ENCODE measurements around the gene BCAM. TPM values are rescaled to one million over a fixed set of nuclear protein-coding genes. Genes with fewer than 3 reads are reported as not detected.

The BCAM gene
- total and polyA plus RNA-seq, 2 donors (not counting 3 experiments of a cell fraction or from before 2014, with no cell fraction given): 23.9 to 28.5 TPM

DNA sequence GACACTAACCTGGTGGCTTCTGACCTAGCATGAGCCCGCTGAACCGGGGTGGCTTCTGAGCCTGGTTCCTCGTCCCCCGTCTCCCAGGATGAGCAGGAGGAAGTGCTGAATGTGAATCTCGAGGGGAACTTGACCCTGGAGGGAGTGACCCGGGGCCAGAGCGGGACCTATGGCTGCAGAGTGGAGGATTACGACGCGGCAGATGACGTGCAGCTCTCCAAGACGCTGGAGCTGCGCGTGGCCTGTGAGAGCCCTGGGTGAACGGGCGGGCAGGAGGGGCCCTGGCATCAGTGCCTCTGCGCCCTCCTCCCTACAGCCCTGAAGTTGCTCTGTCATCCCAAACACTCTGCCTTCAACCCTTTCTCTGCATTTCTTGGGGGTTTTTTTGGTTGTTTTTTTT lies 5.6 kb downstream of the BCAM start:
- Histone ChIP-seq H3K4me2 (ENCODE audit: insufficient read depth, low read length) (no peak overlapping the region), H4K20me1 (replicated peaks; ENCODE audit: control insufficient read depth, extremely low read depth, insufficient read depth, low read length) (no peaks in the 10 kb centered on the region), H3K79me2 (ENCODE audit: control insufficient read depth, insufficient read depth, low read length) (no peaks in the 10 kb centered on the region), H3K9ac (replicated peaks; ENCODE audit: extremely low read depth, insufficient read depth, low read length) (no peak overlapping the region), H3K27ac (ENCODE audit: insufficient read depth, low read depth, low read length) (no peak overlapping the region), H3K4me3 (replicated peaks in 1 of 3; ENCODE audit: insufficient read depth in 1 of 3, low read depth in 1 of 3, low read length in 3 of 3) (no peak overlapping the region), H3K9me3 (replicated peaks; ENCODE audit: control insufficient read depth, insufficient read depth, low read length) (no peaks in the 10 kb centered on the region), H3K27me3 (ENCODE audit: control insufficient read depth in 2 of 2, insufficient read depth in 2 of 2, low read length in 2 of 2) (no peaks in the 10 kb centered on the region), H2AFZ (ENCODE audit: low read depth, low read length) (no peak overlapping the region), H3K9me1 (replicated peaks; ENCODE audit: control insufficient read depth, extremely low read depth, insufficient read depth, low read length) (no peaks in the 10 kb centered on the region), H3K4me1 (ENCODE audit: control insufficient read depth, extremely low read depth, insufficient read depth, low read length) (peaks cover 1% of the 10 kb centered on the region), H3K36me3 (ENCODE audit: control insufficient read depth in 2 of 2, extremely low read depth in 1 of 2, insufficient read depth in 2 of 2, low read length in 2 of 2) (peaks cover 2 to 5% of the 10 kb centered on the region in 2 experiments)
- ChIA-PET POLR2A (no interaction called here), CTCF (no interaction called here)
- intact Hi-C loops (cut with micrococcal nuclease): no loop called here
- dilution Hi-C loops (cut with MboI; ENCODE audit: extremely low pct_ligation_motif_present, low sequenced_read_pairs): no loop called here
- TF ChIP-seq JUN (IDR thresholded peaks at IDR 0.05; ENCODE audit: borderline replicate concordance, insufficient read depth, insufficient read length, low read depth) (no peak), POLR2AphosphoS5 (IDR thresholded peaks at IDR 0.05; ENCODE audit: insufficient read depth, low read depth, low read length) (no peak), MYC (IDR thresholded peaks at IDR 0.05; ENCODE audit: low read depth, low read length) (no peak), EZH2 (IDR thresholded peaks at IDR 0.05; ENCODE audit: borderline replicate concordance, low read depth, low read length, severe bottlenecking) (no peak), FOS (IDR thresholded peaks at IDR 0.05; ENCODE audit: borderline replicate concordance, insufficient read depth, low read length) (no peak), POLR2A (IDR thresholded peaks at IDR 0.05; ENCODE audit: low read depth, low read length) (no peak), GATA2 (IDR thresholded peaks at IDR 0.05; ENCODE audit: insufficient read depth, insufficient read length, low read depth, low read length) (no peak)
- TF ChIP-seq, protein P1, sequence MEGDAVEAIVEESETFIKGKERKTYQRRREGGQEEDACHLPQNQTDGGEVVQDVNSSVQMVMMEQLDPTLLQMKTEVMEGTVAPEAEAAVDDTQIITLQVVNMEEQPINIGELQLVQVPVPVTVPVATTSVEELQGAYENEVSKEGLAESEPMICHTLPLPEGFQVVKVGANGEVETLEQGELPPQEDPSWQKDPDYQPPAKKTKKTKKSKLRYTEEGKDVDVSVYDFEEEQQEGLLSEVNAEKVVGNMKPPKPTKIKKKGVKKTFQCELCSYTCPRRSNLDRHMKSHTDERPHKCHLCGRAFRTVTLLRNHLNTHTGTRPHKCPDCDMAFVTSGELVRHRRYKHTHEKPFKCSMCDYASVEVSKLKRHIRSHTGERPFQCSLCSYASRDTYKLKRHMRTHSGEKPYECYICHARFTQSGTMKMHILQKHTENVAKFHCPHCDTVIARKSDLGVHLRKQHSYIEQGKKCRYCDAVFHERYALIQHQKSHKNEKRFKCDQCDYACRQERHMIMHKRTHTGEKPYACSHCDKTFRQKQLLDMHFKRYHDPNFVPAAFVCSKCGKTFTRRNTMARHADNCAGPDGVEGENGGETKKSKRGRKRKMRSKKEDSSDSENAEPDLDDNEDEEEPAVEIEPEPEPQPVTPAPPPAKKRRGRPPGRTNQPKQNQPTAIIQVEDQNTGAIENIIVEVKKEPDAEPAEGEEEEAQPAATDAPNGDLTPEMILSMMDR (IDR thresholded peaks at IDR 0.05; ENCODE audit: extremely low read depth in 1 of 2, insufficient read depth in 1 of 2, low read depth in 1 of 2, low read length in 2 of 2): no peak
- TF ChIP-seq, protein P2, sequence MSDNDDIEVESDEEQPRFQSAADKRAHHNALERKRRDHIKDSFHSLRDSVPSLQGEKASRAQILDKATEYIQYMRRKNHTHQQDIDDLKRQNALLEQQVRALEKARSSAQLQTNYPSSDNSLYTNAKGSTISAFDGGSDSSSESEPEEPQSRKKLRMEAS (IDR thresholded peaks at IDR 0.05; ENCODE audit: insufficient read depth, insufficient read length): no peak
- DNase-seq (ENCODE audit: low read depth, low spot score) (no peak), FAIRE-seq (no peak)
- no TSS peak for BruUV-seq (replicated peaks)

Data from endothelial cell of umbilical vein (primary cell).